HepG2 (cell line): Measurements from ENCODE around the gene GLS2. TPM values are rescaled to one million over a fixed set of nuclear protein-coding genes. Genes with fewer than 3 reads are reported as not detected.
A peak's percentile ranks its signal among the peaks of the same experiment; 100 is the strongest.

ENCODE experiments used
- FOXK2 ChIP-seq: fragments of 450-650 bp; IDR thresholded peaks from 2 replicates; pipeline ENCODE4 v1.6.1; 2016
- HIC2 ChIP-seq: sonication (generic); formaldehyde crosslinking; IDR thresholded peaks from 2 replicates; pipeline ENCODE4 v1.9.0; 2022; ENCODE audit warnings: low read depth, missing genetic modification reagents
- HOMEZ ChIP-seq: IDR thresholded peaks from 2 replicates; pipeline ENCODE4 v1.6.1; 2016; ENCODE audit warnings: low read depth
- MNT ChIP-seq: fragments of 450-650 bp; IDR thresholded peaks from 2 replicates; pipeline ENCODE4 v1.6.1; 2016
- RXRB ChIP-seq: IDR thresholded peaks from 2 replicates; pipeline ENCODE4 v1.6.1; 2016; ENCODE audit warnings: borderline replicate concordance, missing genetic modification reagents, missing compliant biosample characterization
- SIX1 ChIP-seq: sonication (generic); formaldehyde crosslinking; IDR thresholded peaks from 2 replicates; pipeline ENCODE4 v1.4.0; 2020; ENCODE audit warnings: missing genetic modification reagents, borderline replicate concordance
- SMARCC2 ChIP-seq: fragments of 450-650 bp; IDR thresholded peaks from 2 replicates; pipeline ENCODE4 v1.6.1; 2017; ENCODE audit warnings: antibody characterized with exemption, mild to moderate bottlenecking
- SNAI1 ChIP-seq: sonication (generic); formaldehyde crosslinking; IDR thresholded peaks from 2 replicates; pipeline ENCODE4 v1.5.0; 2020; ENCODE audit warnings: mild to moderate bottlenecking, missing genetic modification reagents, borderline replicate concordance
- ZNF570 ChIP-seq: sonication (generic); formaldehyde crosslinking; IDR thresholded peaks from 2 replicates; pipeline ENCODE4 v1.4.0; 2020; ENCODE audit warnings: mild to moderate bottlenecking, missing genetic modification reagents, borderline replicate concordance
- ZNF607 ChIP-seq: sonication (generic); formaldehyde crosslinking; IDR thresholded peaks from 2 replicates; pipeline ENCODE4 v1.5.1; 2020; ENCODE audit warnings: missing genetic modification reagents, mild to moderate bottlenecking, borderline replicate concordance
- polyA plus RNA-seq, 8 experiments: library from polyadenylated mRNA; depleted of rRNA in 3 of 8; stranded (reverse) in 7 of 8; unstranded in 1 of 8; fragments of >200 nt; fragmentation: Illumina TruSeq in 4 of 8; extraction: Trizol in 4 of 8; gene quantifications; 2 replicates each; pipeline versions ENCODE4 v1.2.1 to v1.2.3, GENCODE V29; 2011 to 2016; ENCODE audit warnings: low read depth in 4 of 8, missing spikeins in 1 of 8, mixed read lengths in 1 of 8; ENCODE audit not compliant: insufficient read depth in 1 of 8
- total RNA-seq, 5 experiments: library from RNA; depleted of rRNA; stranded (reverse); fragments of >200 nt; fragmentation: Illumina TruSeq; extraction: Trizol; gene quantifications; 2 replicates each; pipeline ENCODE4 v1.2.3, GENCODE V29; 2016; ENCODE audit warnings: low read depth in 1 of 5
- TF ChIP-seq, protein P1 (sequence below): IDR thresholded peaks from 2 replicates; pipeline ENCODE4 v1.6.1; 2016; ENCODE audit warnings: control low read depth
- TF ChIP-seq, protein P2 (sequence below): sonication (generic); formaldehyde crosslinking; IDR thresholded peaks from 2 replicates; pipeline ENCODE4 v1.8.0; 2022; ENCODE audit warnings: missing genetic modification reagents, mild to moderate bottlenecking, moderate library complexity, borderline replicate concordance
- TF ChIP-seq, protein P3 (sequence below): sonication (generic); formaldehyde crosslinking; conservative IDR thresholded peaks from 2 replicates; pipeline ENCODE4 v1.4.0; 2020; ENCODE audit warnings: missing genetic modification reagents
- TF ChIP-seq, protein P4 (sequence below): sonication (generic); formaldehyde crosslinking; IDR thresholded peaks from 2 replicates; pipeline ENCODE4 v1.4.0; 2020; ENCODE audit warnings: missing genetic modification reagents

The GLS2 gene
- total and polyA plus RNA-seq, 2 of the 13 experiments (the other 11 are each of a cell fraction or from before 2014, with no cell fraction given), result 8.6 to 12.2 TPM

DNA sequence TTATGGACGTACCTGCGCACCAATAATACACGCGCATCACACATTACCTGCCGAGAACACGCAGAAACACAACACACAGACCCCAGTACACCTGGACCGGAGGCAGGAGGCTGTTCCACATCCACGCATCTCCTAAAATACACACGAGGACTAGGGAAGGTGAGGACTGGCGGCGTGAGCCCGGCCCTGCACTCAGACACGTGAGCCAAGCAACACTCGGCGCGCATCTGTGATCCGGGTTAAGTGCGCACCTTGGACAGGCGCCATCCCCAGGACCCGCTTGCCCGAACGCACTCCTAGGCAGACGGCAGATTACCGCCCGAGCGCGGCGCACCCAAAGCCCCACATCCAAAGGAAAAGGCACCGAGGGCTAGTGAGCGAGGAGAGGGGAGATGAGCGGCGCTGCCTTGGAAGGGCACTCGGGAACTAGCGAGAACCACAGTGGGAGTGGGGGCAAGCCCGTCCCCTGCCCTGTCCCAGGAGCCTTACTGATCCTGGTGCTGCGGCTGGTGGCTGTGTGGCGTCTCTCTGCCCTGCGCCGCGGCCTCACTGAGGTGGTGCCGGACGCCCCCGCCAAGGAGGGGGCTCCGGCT is 417 bp downstream of the GLS2 start (continued):
- TF ChIP-seq SNAI1 (CRISPR knock-in tag), result no peak
- TF ChIP-seq HOMEZ (CRISPR knock-in tag), result no peak
- TF ChIP-seq, protein P1, sequence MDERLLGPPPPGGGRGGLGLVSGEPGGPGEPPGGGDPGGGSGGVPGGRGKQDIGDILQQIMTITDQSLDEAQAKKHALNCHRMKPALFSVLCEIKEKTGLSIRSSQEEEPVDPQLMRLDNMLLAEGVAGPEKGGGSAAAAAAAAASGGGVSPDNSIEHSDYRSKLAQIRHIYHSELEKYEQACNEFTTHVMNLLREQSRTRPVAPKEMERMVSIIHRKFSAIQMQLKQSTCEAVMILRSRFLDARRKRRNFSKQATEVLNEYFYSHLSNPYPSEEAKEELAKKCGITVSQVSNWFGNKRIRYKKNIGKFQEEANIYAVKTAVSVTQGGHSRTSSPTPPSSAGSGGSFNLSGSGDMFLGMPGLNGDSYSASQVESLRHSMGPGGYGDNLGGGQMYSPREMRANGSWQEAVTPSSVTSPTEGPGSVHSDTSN, result no peak
- no peak for TF ChIP-seq FOXK2
- no peak; the same call in 1 of the 2 replicates for TF ChIP-seq HIC2 (CRISPR knock-in tag)
- TF ChIP-seq, protein P2, sequence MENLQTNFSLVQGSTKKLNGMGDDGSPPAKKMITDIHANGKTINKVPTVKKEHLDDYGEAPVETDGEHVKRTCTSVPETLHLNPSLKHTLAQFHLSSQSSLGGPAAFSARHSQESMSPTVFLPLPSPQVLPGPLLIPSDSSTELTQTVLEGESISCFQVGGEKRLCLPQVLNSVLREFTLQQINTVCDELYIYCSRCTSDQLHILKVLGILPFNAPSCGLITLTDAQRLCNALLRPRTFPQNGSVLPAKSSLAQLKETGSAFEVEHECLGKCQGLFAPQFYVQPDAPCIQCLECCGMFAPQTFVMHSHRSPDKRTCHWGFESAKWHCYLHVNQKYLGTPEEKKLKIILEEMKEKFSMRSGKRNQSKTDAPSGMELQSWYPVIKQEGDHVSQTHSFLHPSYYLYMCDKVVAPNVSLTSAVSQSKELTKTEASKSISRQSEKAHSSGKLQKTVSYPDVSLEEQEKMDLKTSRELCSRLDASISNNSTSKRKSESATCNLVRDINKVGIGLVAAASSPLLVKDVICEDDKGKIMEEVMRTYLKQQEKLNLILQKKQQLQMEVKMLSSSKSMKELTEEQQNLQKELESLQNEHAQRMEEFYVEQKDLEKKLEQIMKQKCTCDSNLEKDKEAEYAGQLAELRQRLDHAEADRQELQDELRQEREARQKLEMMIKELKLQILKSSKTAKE (CRISPR knock-in tag), result no peak
- TF ChIP-seq RXRB, result 0 out of 2 replicates have a peak, but pooled peaks have one; percentile 16
- no peak for TF ChIP-seq SMARCC2
- TF ChIP-seq MNT, result no peak
- TF ChIP-seq, protein P3, sequence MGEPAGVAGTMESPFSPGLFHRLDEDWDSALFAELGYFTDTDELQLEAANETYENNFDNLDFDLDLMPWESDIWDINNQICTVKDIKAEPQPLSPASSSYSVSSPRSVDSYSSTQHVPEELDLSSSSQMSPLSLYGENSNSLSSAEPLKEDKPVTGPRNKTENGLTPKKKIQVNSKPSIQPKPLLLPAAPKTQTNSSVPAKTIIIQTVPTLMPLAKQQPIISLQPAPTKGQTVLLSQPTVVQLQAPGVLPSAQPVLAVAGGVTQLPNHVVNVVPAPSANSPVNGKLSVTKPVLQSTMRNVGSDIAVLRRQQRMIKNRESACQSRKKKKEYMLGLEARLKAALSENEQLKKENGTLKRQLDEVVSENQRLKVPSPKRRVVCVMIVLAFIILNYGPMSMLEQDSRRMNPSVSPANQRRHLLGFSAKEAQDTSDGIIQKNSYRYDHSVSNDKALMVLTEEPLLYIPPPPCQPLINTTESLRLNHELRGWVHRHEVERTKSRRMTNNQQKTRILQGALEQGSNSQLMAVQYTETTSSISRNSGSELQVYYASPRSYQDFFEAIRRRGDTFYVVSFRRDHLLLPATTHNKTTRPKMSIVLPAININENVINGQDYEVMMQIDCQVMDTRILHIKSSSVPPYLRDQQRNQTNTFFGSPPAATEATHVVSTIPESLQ, result no peak
- TF ChIP-seq, protein P4, sequence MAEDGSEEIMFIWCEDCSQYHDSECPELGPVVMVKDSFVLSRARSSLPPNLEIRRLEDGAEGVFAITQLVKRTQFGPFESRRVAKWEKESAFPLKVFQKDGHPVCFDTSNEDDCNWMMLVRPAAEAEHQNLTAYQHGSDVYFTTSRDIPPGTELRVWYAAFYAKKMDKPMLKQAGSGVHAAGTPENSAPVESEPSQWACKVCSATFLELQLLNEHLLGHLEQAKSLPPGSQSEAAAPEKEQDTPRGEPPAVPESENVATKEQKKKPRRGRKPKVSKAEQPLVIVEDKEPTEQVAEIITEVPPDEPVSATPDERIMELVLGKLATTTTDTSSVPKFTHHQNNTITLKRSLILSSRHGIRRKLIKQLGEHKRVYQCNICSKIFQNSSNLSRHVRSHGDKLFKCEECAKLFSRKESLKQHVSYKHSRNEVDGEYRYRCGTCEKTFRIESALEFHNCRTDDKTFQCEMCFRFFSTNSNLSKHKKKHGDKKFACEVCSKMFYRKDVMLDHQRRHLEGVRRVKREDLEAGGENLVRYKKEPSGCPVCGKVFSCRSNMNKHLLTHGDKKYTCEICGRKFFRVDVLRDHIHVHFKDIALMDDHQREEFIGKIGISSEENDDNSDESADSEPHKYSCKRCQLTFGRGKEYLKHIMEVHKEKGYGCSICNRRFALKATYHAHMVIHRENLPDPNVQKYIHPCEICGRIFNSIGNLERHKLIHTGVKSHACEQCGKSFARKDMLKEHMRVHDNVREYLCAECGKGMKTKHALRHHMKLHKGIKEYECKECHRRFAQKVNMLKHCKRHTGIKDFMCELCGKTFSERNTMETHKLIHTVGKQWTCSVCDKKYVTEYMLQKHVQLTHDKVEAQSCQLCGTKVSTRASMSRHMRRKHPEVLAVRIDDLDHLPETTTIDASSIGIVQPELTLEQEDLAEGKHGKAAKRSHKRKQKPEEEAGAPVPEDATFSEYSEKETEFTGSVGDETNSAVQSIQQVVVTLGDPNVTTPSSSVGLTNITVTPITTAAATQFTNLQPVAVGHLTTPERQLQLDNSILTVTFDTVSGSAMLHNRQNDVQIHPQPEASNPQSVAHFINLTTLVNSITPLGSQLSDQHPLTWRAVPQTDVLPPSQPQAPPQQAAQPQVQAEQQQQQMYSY (CRISPR knock-in tag), result no peak
- TF ChIP-seq ZNF607 (CRISPR knock-in tag), result no peak
- no peak for TF ChIP-seq ZNF570
- no peak for TF ChIP-seq SIX1 (CRISPR knock-in tag)
